ENCODE measurements around the gene HECTD3.
A peak's percentile ranks its signal among the peaks of the same experiment; 100 is the strongest.
"Not testable (repeated sequence)": the region's sequence is repeated elsewhere in the genome, so short reads cannot be mapped to it uniquely, and the experiment has no call there.

HECTD3 gene

DNA sequence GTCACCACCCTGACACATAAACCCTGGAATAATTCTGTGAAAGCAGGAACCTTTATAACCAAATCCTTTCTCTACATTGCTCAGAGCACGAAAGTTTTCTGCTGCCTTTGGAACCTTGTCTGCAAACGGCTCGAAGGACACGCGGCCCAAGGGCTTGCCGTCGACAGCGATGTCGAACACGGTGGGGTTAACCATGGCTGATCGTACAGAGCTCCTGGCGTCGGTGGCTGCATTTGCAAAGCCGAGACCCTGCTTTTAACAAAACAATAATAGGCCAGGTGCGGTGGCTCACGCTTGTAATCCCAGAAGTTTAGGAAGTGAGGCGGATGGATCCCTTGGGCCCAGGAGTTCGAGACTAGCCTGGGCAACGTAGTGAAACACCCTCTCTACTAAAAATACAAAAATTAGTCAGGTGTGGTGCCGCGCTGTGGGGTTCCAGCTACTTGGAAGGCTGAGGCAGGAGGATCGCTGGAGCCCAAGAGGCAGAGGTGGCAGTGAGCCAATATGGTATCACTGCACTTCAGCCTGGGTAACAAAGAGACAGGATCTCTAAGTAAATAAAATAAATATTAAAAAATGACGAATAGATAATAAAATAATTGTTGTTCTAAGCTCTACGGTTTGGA lies 22.5 kb downstream of the HECTD3 start:
- DNase-seq (ENCODE audit: low read depth): no peak
- TF ChIP-seq, protein P1, sequence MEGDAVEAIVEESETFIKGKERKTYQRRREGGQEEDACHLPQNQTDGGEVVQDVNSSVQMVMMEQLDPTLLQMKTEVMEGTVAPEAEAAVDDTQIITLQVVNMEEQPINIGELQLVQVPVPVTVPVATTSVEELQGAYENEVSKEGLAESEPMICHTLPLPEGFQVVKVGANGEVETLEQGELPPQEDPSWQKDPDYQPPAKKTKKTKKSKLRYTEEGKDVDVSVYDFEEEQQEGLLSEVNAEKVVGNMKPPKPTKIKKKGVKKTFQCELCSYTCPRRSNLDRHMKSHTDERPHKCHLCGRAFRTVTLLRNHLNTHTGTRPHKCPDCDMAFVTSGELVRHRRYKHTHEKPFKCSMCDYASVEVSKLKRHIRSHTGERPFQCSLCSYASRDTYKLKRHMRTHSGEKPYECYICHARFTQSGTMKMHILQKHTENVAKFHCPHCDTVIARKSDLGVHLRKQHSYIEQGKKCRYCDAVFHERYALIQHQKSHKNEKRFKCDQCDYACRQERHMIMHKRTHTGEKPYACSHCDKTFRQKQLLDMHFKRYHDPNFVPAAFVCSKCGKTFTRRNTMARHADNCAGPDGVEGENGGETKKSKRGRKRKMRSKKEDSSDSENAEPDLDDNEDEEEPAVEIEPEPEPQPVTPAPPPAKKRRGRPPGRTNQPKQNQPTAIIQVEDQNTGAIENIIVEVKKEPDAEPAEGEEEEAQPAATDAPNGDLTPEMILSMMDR (IDR thresholded peaks at IDR 0.05; ENCODE audit: low read length, missing control alignments): no peak
- no peak overlapping the region for H3K4me3 ChIP-seq (replicated peaks; ENCODE audit: low read depth, low read length)

- TF ChIP-seq, protein P1 (IDR thresholded peaks at IDR 0.05; ENCODE audit: low read length, missing control alignments): no peak
- peak; percentile 7 for DNase-seq (ENCODE audit: low read depth)
- peak overlapping the region; percentile 93 for H3K4me3 ChIP-seq (replicated peaks; ENCODE audit: low read depth, low read length)
Measured at GRCh38 chr1:44985747-44986359, 25.3 kb downstream of the HECTD3 start.

GRCh38 chr1:44977372-44977771 lies 33.8 kb downstream of the HECTD3 start:
- not testable (repeated sequence) for H3K4me3 ChIP-seq (replicated peaks; ENCODE audit: low read depth, low read length); DNase-seq (ENCODE audit: low read depth)

GRCh38 chr1:44976252-44976651 lies 34.9 kb downstream of the HECTD3 start:
- DNase-seq (ENCODE audit: low read depth): no peak
- no peak overlapping the region for H3K4me3 ChIP-seq (replicated peaks; ENCODE audit: low read depth, low read length)
- TF ChIP-seq, protein P1 (IDR thresholded peaks at IDR 0.05; ENCODE audit: low read length, missing control alignments): no peak

GRCh38 chr1:44973645-44974044 lies 37.5 kb downstream of the HECTD3 start:
- TF ChIP-seq, protein P1 (IDR thresholded peaks at IDR 0.05; ENCODE audit: low read length, missing control alignments): no peak
- H3K4me3 ChIP-seq (replicated peaks; ENCODE audit: low read depth, low read length): no peak overlapping the region
- no peak for DNase-seq (ENCODE audit: low read depth)

DNA sequence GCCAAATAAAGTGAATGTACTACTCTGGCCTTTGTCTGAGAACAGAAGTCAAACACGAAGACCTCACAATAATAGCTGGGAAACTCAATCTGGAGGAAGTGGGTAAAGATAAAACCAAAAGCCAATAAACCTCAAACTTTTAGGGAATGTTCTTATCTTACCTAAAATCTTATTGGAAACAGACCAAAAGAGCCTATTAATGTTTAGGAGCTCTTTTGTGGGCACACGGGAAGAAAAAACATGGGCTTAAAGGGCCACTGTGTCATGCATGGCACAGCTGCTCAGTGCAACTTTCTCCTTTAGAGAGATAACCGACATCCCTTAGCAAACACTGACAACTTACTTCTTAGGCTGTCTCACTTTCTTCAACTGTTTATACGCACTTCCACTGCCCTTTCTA lies 40.8 kb downstream of the HECTD3 start:
- TF ChIP-seq, protein P1 (IDR thresholded peaks at IDR 0.05; ENCODE audit: low read length, missing control alignments): no peak
- DNase-seq (ENCODE audit: low read depth): peak; percentile 54
- no peak overlapping the region for H3K4me3 ChIP-seq (replicated peaks; ENCODE audit: low read depth, low read length)

- DNase-seq (ENCODE audit: low read depth): no peak
- TF ChIP-seq, protein P1 (IDR thresholded peaks at IDR 0.05; ENCODE audit: low read length, missing control alignments): no peak
- no peak overlapping the region for H3K4me3 ChIP-seq (replicated peaks; ENCODE audit: low read depth, low read length)
Measured at GRCh38 chr1:44964396-44964795, 46.7 kb downstream of the HECTD3 start.
